DMS 273 (cell line): ENCODE measurements around the gene ZDHHC20.

Experiments used
- DNase-seq: peaks from one replicate; lab custom pipeline; 2025; ENCODE audit not compliant: unreplicated experiment; lab: John Stamatoyannopoulos, UW

The ZDHHC20 gene

GRCh38 chr13:21458813-21459701 lies at the start of gene ZDHHC20:
Gene ZDHHC20, minus strand, starts transcription at chr13:21459303. Its CDS starts 132 bp downstream, at chr13:21459171.
- peak; percentile 89 for DNase-seq

GRCh38 chr13:21504379-21504778 lies 45.3 kb upstream of the ZDHHC20 start:
- no peak for DNase-seq

GRCh38 chr13:21501686-21502085 lies 42.6 kb upstream of the ZDHHC20 start:
- DNase-seq, result no peak

GRCh38 chr13:21486322-21486721 lies 27.2 kb upstream of the ZDHHC20 start:
- no peak for DNase-seq

- no peak for DNase-seq
Measured at GRCh38 chr13:21483748-21484147, 24.6 kb upstream of the ZDHHC20 start.

GRCh38 chr13:21481359-21481758 lies 22.3 kb upstream of the ZDHHC20 start:
- DNase-seq, result no peak

GRCh38 chr13:21478881-21479808 lies 20.0 kb upstream of the ZDHHC20 start:
- DNase-seq, result peak; percentile 78

- DNase-seq, result peak; percentile 86
Measured at GRCh38 chr13:21476893-21477472, 17.9 kb upstream of the ZDHHC20 start.

GRCh38 chr13:21475115-21475514 lies 16.0 kb upstream of the ZDHHC20 start:
- DNase-seq, result no peak

GRCh38 chr13:21470785-21471184 lies 11.7 kb upstream of the ZDHHC20 start:
- no peak for DNase-seq

GRCh38 chr13:21466527-21466926 lies 7.4 kb upstream of the ZDHHC20 start:
- DNase-seq, result no peak

GRCh38 chr13:21465710-21466160 lies 6.6 kb upstream of the ZDHHC20 start:
- no peak for DNase-seq

GRCh38 chr13:21463424-21463823 lies 4.3 kb upstream of the ZDHHC20 start:
- no peak for DNase-seq

GRCh38 chr13:21461131-21461530 lies 2.0 kb upstream of the ZDHHC20 start:
- no peak for DNase-seq

GRCh38 chr13:21458451-21458812 lies 671 bp downstream of the ZDHHC20 start:
- DNase-seq, result peak; percentile 60

- no peak for DNase-seq
Measured at GRCh38 chr13:21453387-21454081, 5.6 kb downstream of the ZDHHC20 start.

- DNase-seq, result no peak
Measured at GRCh38 chr13:21450936-21451335, 8.2 kb downstream of the ZDHHC20 start.

GRCh38 chr13:21446656-21447055 lies 12.4 kb downstream of the ZDHHC20 start:
- no peak for DNase-seq

GRCh38 chr13:21445759-21446158 lies 13.3 kb downstream of the ZDHHC20 start:
- DNase-seq, result no peak

GRCh38 chr13:21443171-21443570 lies 15.9 kb downstream of the ZDHHC20 start:
- no peak for DNase-seq

- DNase-seq, result no peak
Measured at GRCh38 chr13:21436582-21436981, 22.5 kb downstream of the ZDHHC20 start.
